Tibial nerve (tissue), 4 donors: ENCODE data around the gene MRPL20. TPM values are rescaled to one million over a fixed set of nuclear protein-coding genes. Genes with fewer than 3 reads are reported as not detected.

ENCODE experiments used
- DNase-seq, 2 donors: peaks; one replicate each; pipeline ENCODE4 v3.0.0-alpha.2; 2019; ENCODE audit warnings: low spot score in 2 of 2
- H3K27ac ChIP-seq, 4 donors: fragments of 200-600 bp; sonication (generic) in 3 of 4; one replicate each; pipeline ENCODE4 v1.5.1; 2017 to 2019; ENCODE audit warnings: mild to moderate bottlenecking in 1 of 4
- H3K27me3 ChIP-seq, 2 donors: fragments of 200-600 bp; sonication (generic) in 1 of 2; one replicate each; pipeline versions ENCODE4 v1.5.1 to v1.6.0; 2017 to 2019
- H3K36me3 ChIP-seq, 3 donors: fragments of 200-600 bp; sonication (generic); one replicate each; pipeline ENCODE4 v1.5.1; 2018 to 2019
- H3K4me1 ChIP-seq, 4 donors: fragments of 200-600 bp; sonication (generic) in 3 of 4; one replicate each; pipeline ENCODE4 v1.5.1; 2017 to 2019
- H3K4me3 ChIP-seq, 4 donors: fragments of 200-600 bp; sonication (generic) in 3 of 4; one replicate each; pipeline ENCODE4 v1.5.1; 2017 to 2019; ENCODE audit warnings: mild to moderate bottlenecking in 1 of 4, moderate library complexity in 1 of 4
- H3K9me3 ChIP-seq, 4 donors: fragments of 200-600 bp; sonication (generic) in 3 of 4; one replicate each; pipeline ENCODE4 v1.5.1; 2017 to 2019
- EP300 ChIP-seq, 2 donors: sonication (generic); formaldehyde crosslinking; IDR thresholded peaks; one replicate each; pipeline ENCODE4 v1.6.1; 2017; ENCODE audit warnings: antibody characterized with exemption in 2 of 2, mild to moderate bottlenecking in 1 of 2
- POLR2A ChIP-seq, 2 donors: fragments of 450-650 bp; IDR thresholded peaks; one replicate each; pipeline ENCODE4 v1.6.1; 2017; ENCODE audit warnings: antibody characterized with exemption in 2 of 2, mild to moderate bottlenecking in 2 of 2, moderate library complexity in 2 of 2
- WGBS, 2 donors: methylation state at CpG; one replicate each; pipeline ENCODE4 v1.1.5; 2018; 5-methylcytosine and 5-hydroxymethylcytosine counted together
- total RNA-seq, 4 donors: library from RNA; depleted of rRNA; stranded (reverse); fragments of >200 nt; gene quantifications; one replicate each; pipeline ENCODE4 v1.1.0, GENCODE V29; 2016
- TF ChIP-seq, protein P1 (sequence below), 5 experiments: fragments of 200-600 bp in 3 of 5; fragments of 450-650 bp in 2 of 5; sonication (generic) in 3 of 5; IDR thresholded peaks; one replicate each; pipeline ENCODE4 v1.5.1; 2016 to 2019; ENCODE audit warnings: antibody characterized with exemption in 5 of 5, mild to moderate bottlenecking in 3 of 5, moderate library complexity in 2 of 5

Gene MRPL20
- total RNA-seq, 4 donors from 2014 or later: 84.9 to 165 (median 139) TPM

GRCh38 chr1:1432951-1433803 lies 26.1 kb upstream of the MRPL20 start:
- WGBS, 2 donors: 22 to 30% methylated on average over 24 to 31 of the region's 34 CpGs
- peak overlapping the region in 3 of 4 donors; percentile 23 to 72 (median 28) for H3K4me3 ChIP-seq
- peaks cover 0 to 6% of the 10 kb centered on the region in 2 donors for H3K27me3 ChIP-seq
- H3K27ac ChIP-seq: peak overlapping the region; percentile 49 to 99 (median 86)
- H3K4me1 ChIP-seq: peaks cover 10 to 96% (median 79%) of the 10 kb centered on the region in 4 donors
- H3K36me3 ChIP-seq: no peaks in the 10 kb centered on the region
- H3K9me3 ChIP-seq: no peaks in the 10 kb centered on the region
- DNase-seq: peak; percentile 47 to 57
- peak in 1 of 2 donors; percentile 91 for TF ChIP-seq EP300 (IDR thresholded peaks at IDR 0.05)
- TF ChIP-seq, protein P1, sequence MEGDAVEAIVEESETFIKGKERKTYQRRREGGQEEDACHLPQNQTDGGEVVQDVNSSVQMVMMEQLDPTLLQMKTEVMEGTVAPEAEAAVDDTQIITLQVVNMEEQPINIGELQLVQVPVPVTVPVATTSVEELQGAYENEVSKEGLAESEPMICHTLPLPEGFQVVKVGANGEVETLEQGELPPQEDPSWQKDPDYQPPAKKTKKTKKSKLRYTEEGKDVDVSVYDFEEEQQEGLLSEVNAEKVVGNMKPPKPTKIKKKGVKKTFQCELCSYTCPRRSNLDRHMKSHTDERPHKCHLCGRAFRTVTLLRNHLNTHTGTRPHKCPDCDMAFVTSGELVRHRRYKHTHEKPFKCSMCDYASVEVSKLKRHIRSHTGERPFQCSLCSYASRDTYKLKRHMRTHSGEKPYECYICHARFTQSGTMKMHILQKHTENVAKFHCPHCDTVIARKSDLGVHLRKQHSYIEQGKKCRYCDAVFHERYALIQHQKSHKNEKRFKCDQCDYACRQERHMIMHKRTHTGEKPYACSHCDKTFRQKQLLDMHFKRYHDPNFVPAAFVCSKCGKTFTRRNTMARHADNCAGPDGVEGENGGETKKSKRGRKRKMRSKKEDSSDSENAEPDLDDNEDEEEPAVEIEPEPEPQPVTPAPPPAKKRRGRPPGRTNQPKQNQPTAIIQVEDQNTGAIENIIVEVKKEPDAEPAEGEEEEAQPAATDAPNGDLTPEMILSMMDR (IDR thresholded peaks at IDR 0.05): peak in 1 of 5 experiments; percentile 12
- peak in 1 of 2 donors; percentile 29 for TF ChIP-seq POLR2A (IDR thresholded peaks at IDR 0.05)

DNA sequence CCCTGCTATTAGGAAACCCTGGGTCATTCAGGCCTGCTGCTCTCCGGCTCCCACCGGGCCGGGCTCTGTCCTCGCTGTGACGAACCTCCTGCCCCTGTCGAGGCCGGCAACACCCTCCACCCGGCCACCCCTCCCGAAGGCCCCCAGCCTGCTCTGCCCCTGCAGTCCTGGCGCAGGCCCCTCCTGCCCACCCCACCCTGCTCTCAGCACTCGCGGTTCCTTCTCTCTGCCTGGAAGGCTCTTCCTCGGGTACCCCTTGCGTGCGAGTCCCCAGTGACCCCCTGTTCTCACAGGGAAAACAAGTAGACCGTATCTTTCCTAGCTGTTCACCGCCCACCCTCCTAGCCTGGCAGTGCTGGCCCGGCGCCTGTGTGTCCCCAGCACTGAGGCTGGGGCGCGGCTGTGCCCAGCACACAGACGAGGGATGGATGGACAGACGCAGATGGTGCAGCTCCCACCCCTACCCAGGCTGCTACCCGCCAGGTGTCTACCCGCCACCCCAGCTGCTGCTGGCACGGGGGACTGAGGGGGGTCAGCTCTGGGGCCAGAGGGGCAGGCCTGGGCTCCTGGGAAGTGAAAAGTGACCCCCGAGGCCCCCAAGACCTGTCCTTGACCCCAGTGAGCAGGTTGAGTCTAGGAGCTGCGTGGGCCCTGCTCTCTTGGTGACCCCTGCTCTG lies 25.3 kb upstream of the MRPL20 start:
- Histone ChIP-seq H3K9me3 (no peaks in the 10 kb centered on the region), H3K27me3 (peaks cover 0 to 6% of the 10 kb centered on the region in 2 donors), H3K36me3 (no peaks in the 10 kb centered on the region), H3K4me1 (peaks cover 10 to 90% (median 72%) of the 10 kb centered on the region in 4 donors), H3K27ac (peak overlapping the region; percentile 49 to 99 (median 86)), H3K4me3 (peak overlapping the region in 2 of 4 donors; percentile 7 to 72)
- DNase-seq: no peak
- 37 to 49% methylated on average over 24 to 27 of the region's 28 CpGs for WGBS, 2 donors
- TF ChIP-seq EP300 (IDR thresholded peaks at IDR 0.05): peak in 1 of 2 donors; percentile 75
- no peak for TF ChIP-seq POLR2A (IDR thresholded peaks at IDR 0.05)
- TF ChIP-seq, protein P1 (IDR thresholded peaks at IDR 0.05): no peak

GRCh38 chr1:1431845-1432273 lies 24.8 kb upstream of the MRPL20 start:
- H3K36me3 ChIP-seq: no peaks in the 10 kb centered on the region
- H3K4me3 ChIP-seq: peak overlapping the region in 3 of 4 donors; percentile 6 to 72 (median 8)
- peak overlapping the region; percentile 49 to 99 (median 86) for H3K27ac ChIP-seq
- no peak for DNase-seq
- no peaks in the 10 kb centered on the region for H3K9me3 ChIP-seq
- TF ChIP-seq POLR2A (IDR thresholded peaks at IDR 0.05) (no peak), EP300 (IDR thresholded peaks at IDR 0.05) (peak in 1 of 2 donors; percentile 36)
- H3K4me1 ChIP-seq: peaks cover 10 to 90% (median 69%) of the 10 kb centered on the region in 4 donors
- WGBS, 2 donors: 20 to 26% methylated on average over 3 of the region's 5 CpGs
- H3K27me3 ChIP-seq: peaks cover 0 to 6% of the 10 kb centered on the region in 2 donors

- DNase-seq: no peak
- peaks cover 10 to 90% (median 70%) of the 10 kb centered on the region in 4 donors for H3K4me1 ChIP-seq
- WGBS, 2 donors: 22 to 29% methylated on average over 8 to 9 of the region's 18 CpGs
- H3K4me3 ChIP-seq: peak overlapping the region in 3 of 4 donors; percentile 6 to 72 (median 8)
- no peaks in the 10 kb centered on the region for H3K36me3 ChIP-seq
- H3K27me3 ChIP-seq: peaks cover 0 to 10% of the 10 kb centered on the region in 2 donors
- TF ChIP-seq, protein P1 (IDR thresholded peaks at IDR 0.05): no peak
- no peak for TF ChIP-seq POLR2A (IDR thresholded peaks at IDR 0.05)
- no peak for TF ChIP-seq EP300 (IDR thresholded peaks at IDR 0.05)
- peak overlapping the region; percentile 49 to 99 (median 86) for H3K27ac ChIP-seq
- no peaks in the 10 kb centered on the region for H3K9me3 ChIP-seq
Observed at GRCh38 chr1:1430992-1431844, 24.1 kb upstream of the MRPL20 start.
